ENCODE results near the gene PIP5K1B.
"Not testable (repeated sequence)": the region's sequence is repeated elsewhere in the genome, so short reads cannot be mapped to it uniquely, and the experiment has no call there.

The PIP5K1B gene

GRCh38 chr9:68983522-68984424 is 278.7 kb downstream of the PIP5K1B start:
- H3K27ac ChIP-seq = peak overlapping the region; percentile 78; the same call in 1 of the 2 replicates
- no peak for TF ChIP-seq CTCF (conservative IDR thresholded peaks at IDR 0.05)

GRCh38 chr9:68986949-68987348 is 281.9 kb downstream of the PIP5K1B start:
- H3K27ac ChIP-seq = not testable (repeated sequence)

- no peak for TF ChIP-seq CTCF (conservative IDR thresholded peaks at IDR 0.05)
- no peak overlapping the region for H3K27ac ChIP-seq
These were observed 286.4 kb downstream of the PIP5K1B start for GRCh38 chr9:68991457-68991856.

GRCh38 chr9:68995776-68996175 is 290.7 kb downstream of the PIP5K1B start:
- H3K27ac ChIP-seq = no peak overlapping the region
- TF ChIP-seq CTCF (conservative IDR thresholded peaks at IDR 0.05) = no peak

GRCh38 chr9:68996462-68996861 is 291.4 kb downstream of the PIP5K1B start:
- TF ChIP-seq CTCF (conservative IDR thresholded peaks at IDR 0.05) = no peak
- no peak overlapping the region for H3K27ac ChIP-seq

GRCh38 chr9:68997666-68998065 is 292.6 kb downstream of the PIP5K1B start:
- H3K27ac ChIP-seq = no peak overlapping the region
- no peak for TF ChIP-seq CTCF (conservative IDR thresholded peaks at IDR 0.05)

- no peak overlapping the region for H3K27ac ChIP-seq
- TF ChIP-seq CTCF (conservative IDR thresholded peaks at IDR 0.05) = no peak
These were observed 293.3 kb downstream of the PIP5K1B start for GRCh38 chr9:68998385-68998784.

- no peak overlapping the region for H3K27ac ChIP-seq
- no peak for TF ChIP-seq CTCF (conservative IDR thresholded peaks at IDR 0.05)
These were observed 293.8 kb downstream of the PIP5K1B start for GRCh38 chr9:68998812-68999211.
